ENCODE results near the gene ORM1.

The ORM1 gene

DNA sequence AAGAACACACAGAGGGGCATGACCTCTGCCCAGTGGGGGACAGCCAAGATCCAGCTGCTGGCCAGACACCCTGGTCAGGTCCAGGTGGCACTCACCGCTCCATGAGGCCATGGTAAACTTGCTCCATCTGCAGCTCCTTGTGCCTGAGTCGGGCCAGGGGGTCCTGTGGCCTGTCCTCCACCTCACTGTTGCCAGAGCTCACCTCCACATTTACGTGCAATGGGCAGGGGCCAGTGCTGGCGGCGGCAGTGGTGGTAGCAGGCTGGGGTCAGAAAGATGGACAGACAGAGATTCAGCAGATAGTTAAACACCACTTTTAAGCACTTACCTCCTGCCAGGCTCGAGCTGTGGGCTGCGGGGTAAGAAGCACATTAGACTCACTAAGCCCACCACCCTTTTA, 36.9 kb downstream of the ORM1 start:
- H3K4me3 ChIP-seq (ENCODE audit: low read depth, low read length): no peak overlapping the region
- H2BK5ac ChIP-seq (ENCODE audit: low read depth, low read length, poor library complexity): no peak overlapping the region
- peaks cover 0 to 3% of the 10 kb centered on the region in 2 experiments for H3K4me1 ChIP-seq (ENCODE audit: control insufficient read depth in 1 of 2, insufficient read depth in 2 of 2, low read length in 2 of 2)
- no peak for DNase-seq
- WGBS (ENCODE audit: extremely low coverage, insufficient coverage, insufficient read length): no CpG with 5 or more reads among the region's 7 CpGs
- H2AK5ac ChIP-seq (ENCODE audit: low read length): no peak overlapping the region
- no peaks in the 10 kb centered on the region for H3K9me3 ChIP-seq (ENCODE audit: insufficient read depth, low read depth, low read length)
- H3K36me3 ChIP-seq (ENCODE audit: control insufficient read depth in 1 of 2, insufficient read depth in 2 of 2, low read length in 2 of 2): peaks cover 47 to 67% of the 10 kb centered on the region in 2 experiments
- H4K8ac ChIP-seq (ENCODE audit: low read depth, low read length): no peak overlapping the region
- H3K79me1 ChIP-seq (ENCODE audit: low read length): no peaks in the 10 kb centered on the region
- H3K27ac ChIP-seq (ENCODE audit: low read depth, low read length): no peak overlapping the region
- H3K23ac ChIP-seq (ENCODE audit: low read length): no peak overlapping the region
- no peak overlapping the region for H3K14ac ChIP-seq (ENCODE audit: low read length)
- H2AFZ ChIP-seq (ENCODE audit: insufficient read depth, low read length, poor library complexity): no peak overlapping the region
- no peak overlapping the region for H2BK12ac ChIP-seq (ENCODE audit: low read length)
- H4K91ac ChIP-seq (ENCODE audit: low read depth, low read length): no peak overlapping the region
- H3K4ac ChIP-seq (ENCODE audit: low read depth, low read length): no peak overlapping the region
- H2BK120ac ChIP-seq (ENCODE audit: insufficient read depth, low read length, poor library complexity): no peak overlapping the region
- H3K4me2 ChIP-seq (ENCODE audit: low read length): no peak overlapping the region
- H3K9ac ChIP-seq (ENCODE audit: low read length): no peak overlapping the region
- no peaks in the 10 kb centered on the region for H3K27me3 ChIP-seq (ENCODE audit: insufficient read depth, low read length)
- H3K79me2 ChIP-seq (ENCODE audit: control insufficient read depth, insufficient read depth, low read length, poor library complexity): no peaks in the 10 kb centered on the region
- no peak overlapping the region for H4K12ac ChIP-seq (ENCODE audit: low read depth, low read length)
- no peak overlapping the region for H3K18ac ChIP-seq (ENCODE audit: low read length)

GRCh38 chr9:114361542-114361941, 38.6 kb downstream of the ORM1 start:
- H4K8ac ChIP-seq (ENCODE audit: low read depth, low read length): no peak overlapping the region
- no peak for DNase-seq

GRCh38 chr9:114362394-114362793, 39.5 kb downstream of the ORM1 start:
- Histone ChIP-seq H2BK12ac (ENCODE audit: low read length) (no peak overlapping the region), H3K14ac (ENCODE audit: low read length) (no peak overlapping the region), H4K12ac (ENCODE audit: low read depth, low read length) (no peak overlapping the region), H3K4me2 (ENCODE audit: low read length) (no peak overlapping the region), H3K18ac (ENCODE audit: low read length) (no peak overlapping the region), H4K8ac (ENCODE audit: low read depth, low read length) (no peak overlapping the region), H3K9ac (ENCODE audit: low read length) (no peak overlapping the region), H3K79me2 (ENCODE audit: control insufficient read depth, insufficient read depth, low read length, poor library complexity) (no peaks in the 10 kb centered on the region), H2AK5ac (ENCODE audit: low read length) (no peak overlapping the region), H3K27me3 (ENCODE audit: insufficient read depth, low read length) (no peaks in the 10 kb centered on the region), H2BK5ac (ENCODE audit: low read depth, low read length, poor library complexity) (no peak overlapping the region), H3K23ac (ENCODE audit: low read length) (no peak overlapping the region), H2BK120ac (ENCODE audit: insufficient read depth, low read length, poor library complexity) (no peak overlapping the region), H4K91ac (ENCODE audit: low read depth, low read length) (no peak overlapping the region), H3K27ac (ENCODE audit: low read depth, low read length) (no peak overlapping the region), H2AFZ (ENCODE audit: insufficient read depth, low read length, poor library complexity) (no peak overlapping the region), H3K4me1 (ENCODE audit: control insufficient read depth in 1 of 2, insufficient read depth in 2 of 2, low read length in 2 of 2) (peaks cover 0 to 3% of the 10 kb centered on the region in 2 experiments), H3K9me3 (ENCODE audit: insufficient read depth, low read depth, low read length) (no peaks in the 10 kb centered on the region), H3K4me3 (ENCODE audit: low read depth, low read length) (no peak overlapping the region), H3K36me3 (ENCODE audit: control insufficient read depth in 1 of 2, insufficient read depth in 2 of 2, low read length in 2 of 2) (peaks cover 37 to 53% of the 10 kb centered on the region in 2 experiments), H3K79me1 (ENCODE audit: low read length) (no peaks in the 10 kb centered on the region), H3K4ac (ENCODE audit: low read depth, low read length) (no peak overlapping the region)
- no peak for DNase-seq
- no CpG with 5 or more reads among the region's 12 CpGs for WGBS (ENCODE audit: extremely low coverage, insufficient coverage, insufficient read length)

More at GRCh38 chr9:114361542-114361941, 38.6 kb downstream of the ORM1 start:
- Histone ChIP-seq H2AFZ (ENCODE audit: insufficient read depth, low read length, poor library complexity) (no peak overlapping the region), H3K4me3 (ENCODE audit: low read depth, low read length) (no peak overlapping the region), H3K18ac (ENCODE audit: low read length) (no peak overlapping the region), H3K9ac (ENCODE audit: low read length) (no peak overlapping the region), H2BK5ac (ENCODE audit: low read depth, low read length, poor library complexity) (no peak overlapping the region), H3K4me2 (ENCODE audit: low read length) (no peak overlapping the region), H3K27me3 (ENCODE audit: insufficient read depth, low read length) (no peaks in the 10 kb centered on the region), H3K9me3 (ENCODE audit: insufficient read depth, low read depth, low read length) (no peaks in the 10 kb centered on the region), H3K36me3 (ENCODE audit: control insufficient read depth in 1 of 2, insufficient read depth in 2 of 2, low read length in 2 of 2) (peaks cover 39 to 58% of the 10 kb centered on the region in 2 experiments), H3K4me1 (ENCODE audit: control insufficient read depth in 1 of 2, insufficient read depth in 2 of 2, low read length in 2 of 2) (peaks cover 0 to 3% of the 10 kb centered on the region in 2 experiments), H4K91ac (ENCODE audit: low read depth, low read length) (no peak overlapping the region), H3K4ac (ENCODE audit: low read depth, low read length) (no peak overlapping the region), H2AK5ac (ENCODE audit: low read length) (no peak overlapping the region), H3K79me2 (ENCODE audit: control insufficient read depth, insufficient read depth, low read length, poor library complexity) (no peaks in the 10 kb centered on the region), H2BK12ac (ENCODE audit: low read length) (no peak overlapping the region), H3K14ac (ENCODE audit: low read length) (no peak overlapping the region), H2BK120ac (ENCODE audit: insufficient read depth, low read length, poor library complexity) (no peak overlapping the region), H3K23ac (ENCODE audit: low read length) (no peak overlapping the region), H3K79me1 (ENCODE audit: low read length) (no peaks in the 10 kb centered on the region), H3K27ac (ENCODE audit: low read depth, low read length) (no peak overlapping the region), H4K12ac (ENCODE audit: low read depth, low read length) (no peak overlapping the region)
- WGBS (ENCODE audit: extremely low coverage, insufficient coverage, insufficient read length): no CpG with 5 or more reads among the region's 7 CpGs

GRCh38 chr9:114363424-114363823, 40.5 kb downstream of the ORM1 start:
- H4K8ac ChIP-seq (ENCODE audit: low read depth, low read length): no peak overlapping the region
- H2BK5ac ChIP-seq (ENCODE audit: low read depth, low read length, poor library complexity): no peak overlapping the region
- H3K4me1 ChIP-seq (ENCODE audit: control insufficient read depth in 1 of 2, insufficient read depth in 2 of 2, low read length in 2 of 2): peaks cover 0 to 3% of the 10 kb centered on the region in 2 experiments
- H3K9ac ChIP-seq (ENCODE audit: low read length): no peak overlapping the region
- no peak overlapping the region for H2BK120ac ChIP-seq (ENCODE audit: insufficient read depth, low read length, poor library complexity)
- no peak overlapping the region for H3K23ac ChIP-seq (ENCODE audit: low read length)
- no peak overlapping the region for H3K4me3 ChIP-seq (ENCODE audit: low read depth, low read length)
- no peak overlapping the region for H2AFZ ChIP-seq (ENCODE audit: insufficient read depth, low read length, poor library complexity)
- H3K9me3 ChIP-seq (ENCODE audit: insufficient read depth, low read depth, low read length): no peaks in the 10 kb centered on the region
- H3K4me2 ChIP-seq (ENCODE audit: low read length): no peak overlapping the region
- no peaks in the 10 kb centered on the region for H3K79me2 ChIP-seq (ENCODE audit: control insufficient read depth, insufficient read depth, low read length, poor library complexity)
- no peaks in the 10 kb centered on the region for H3K27me3 ChIP-seq (ENCODE audit: insufficient read depth, low read length)
- no peak overlapping the region for H2AK5ac ChIP-seq (ENCODE audit: low read length)
- H4K12ac ChIP-seq (ENCODE audit: low read depth, low read length): no peak overlapping the region
- no peak overlapping the region for H3K4ac ChIP-seq (ENCODE audit: low read depth, low read length)
- H3K36me3 ChIP-seq (ENCODE audit: control insufficient read depth in 1 of 2, insufficient read depth in 2 of 2, low read length in 2 of 2): peaks cover 41 to 55% of the 10 kb centered on the region in 2 experiments
- DNase-seq: no peak
- H3K14ac ChIP-seq (ENCODE audit: low read length): no peak overlapping the region
- no peak overlapping the region for H3K27ac ChIP-seq (ENCODE audit: low read depth, low read length)
- H2BK12ac ChIP-seq (ENCODE audit: low read length): no peak overlapping the region
- no peaks in the 10 kb centered on the region for H3K79me1 ChIP-seq (ENCODE audit: low read length)
- H3K18ac ChIP-seq (ENCODE audit: low read length): no peak overlapping the region
- H4K91ac ChIP-seq (ENCODE audit: low read depth, low read length): no peak overlapping the region
- WGBS (ENCODE audit: extremely low coverage, insufficient coverage, insufficient read length): no CpG with 5 or more reads among the region's 2 CpGs
